Activated CD4-positive, CD25-positive, alpha-beta regulatory T cell treated with anti-CD3 and anti-CD28 coated beads, Interleukin-2, amount 50 U/mL, for 72 hours (primary cell): ENCODE data around the gene SP110.
"Not testable (repeated sequence)": the region's sequence is repeated elsewhere in the genome, so short reads cannot be mapped to it uniquely, and the experiment has no call there.

Experiments used
- DNase-seq: peaks from one replicate; pipeline ENCODE4 v3.0.0; 2021

Gene SP110

GRCh38 chr2:230219419-230220331 lies at the start of gene SP110:
SP110 (minus strand) TSS chr2:230219984; CDS start chr2:230216927, 3,057 bp downstream.
- peak; percentile 69 for DNase-seq

GRCh38 chr2:230268606-230269243 lies 48.9 kb upstream of the SP110 start:
- no peak for DNase-seq

GRCh38 chr2:230267556-230267955 lies 47.8 kb upstream of the SP110 start:
- no peak for DNase-seq

GRCh38 chr2:230267059-230267458 lies 47.3 kb upstream of the SP110 start:
- DNase-seq, result no peak

GRCh38 chr2:230266638-230267037 lies 46.9 kb upstream of the SP110 start:
- no peak for DNase-seq

GRCh38 chr2:230264945-230265344 lies 45.2 kb upstream of the SP110 start:
- DNase-seq, result not testable (repeated sequence)

- DNase-seq, result no peak
Measured at GRCh38 chr2:230262246-230262645, 42.5 kb upstream of the SP110 start.

GRCh38 chr2:230258483-230258882 lies 38.7 kb upstream of the SP110 start:
- DNase-seq, result no peak

- no peak for DNase-seq
Measured at GRCh38 chr2:230256733-230257332, 37.0 kb upstream of the SP110 start.

GRCh38 chr2:230254152-230254881 lies 34.5 kb upstream of the SP110 start:
- DNase-seq, result no peak

- no peak for DNase-seq
Measured at GRCh38 chr2:230250231-230250630, 30.4 kb upstream of the SP110 start.

GRCh38 chr2:230246206-230246605 lies 26.4 kb upstream of the SP110 start:
- DNase-seq, result no peak

- no peak for DNase-seq
Measured at GRCh38 chr2:230244211-230244610, 24.4 kb upstream of the SP110 start.

GRCh38 chr2:230234845-230235244 lies 15.1 kb upstream of the SP110 start:
- DNase-seq, result no peak

GRCh38 chr2:230234122-230234722 lies 14.4 kb upstream of the SP110 start:
- DNase-seq, result no peak

GRCh38 chr2:230231251-230231650 lies 11.5 kb upstream of the SP110 start:
- DNase-seq, result no peak

- DNase-seq, result no peak
Measured at GRCh38 chr2:230230496-230231200, 10.9 kb upstream of the SP110 start.

GRCh38 chr2:230230087-230230486 lies 10.3 kb upstream of the SP110 start:
- DNase-seq, result no peak

- DNase-seq, result no peak
Measured at GRCh38 chr2:230227216-230227615, 7.4 kb upstream of the SP110 start.

GRCh38 chr2:230226051-230226551 lies 6.3 kb upstream of the SP110 start:
- no peak for DNase-seq

GRCh38 chr2:230225486-230225885 lies 5.7 kb upstream of the SP110 start, which contains the start of gene SP140:
SP140 (plus strand) TSS chr2:230225736; CDS start chr2:230225845, 109 bp downstream.
- peak; percentile 65 for DNase-seq

- DNase-seq, result no peak
Measured at GRCh38 chr2:230224458-230224857, 4.7 kb upstream of the SP110 start.
